GM06990 (cell line): ENCODE measurements around the gene TCF7.

Source experiments
- DNase-seq: peaks from one replicate; pipeline ENCODE4 v3.0.0-alpha.2; 2011; ENCODE audit not compliant: insufficient read length; ENCODE audit errors: extremely low read depth
- H3K27me3 ChIP-seq: replicated peaks from 2 replicates; pipeline ENCODE4 v1.6.0; 2011; ENCODE audit warnings: low read length; ENCODE audit not compliant: control insufficient read depth, insufficient read depth
- H3K36me3 ChIP-seq: 2 replicates; pipeline ENCODE4 v1.5.1; 2011; ENCODE audit warnings: low read length; ENCODE audit not compliant: control insufficient read depth, insufficient read depth
- H3K4me3 ChIP-seq: replicated peaks from 2 replicates; pipeline ENCODE4 v1.5.1; 2011; ENCODE audit warnings: low read depth, mild to moderate bottlenecking, control low read depth, low read length
- TF ChIP-seq, protein P1 (sequence below): IDR thresholded peaks from 2 replicates; pipeline ENCODE4 v1.5.1; 2011; ENCODE audit warnings: low read length, control low read depth, mild to moderate bottlenecking, inconsistent platforms; ENCODE audit not compliant: insufficient read depth, poor library complexity, severe bottlenecking

TCF7 gene

GRCh38 chr5:134113902-134114875 is at the start of gene TCF7:
TSS of gene TCF7 (plus strand) at chr5:134114681. CDS start at chr5:134114907, 226 bp downstream.
- peak within 1 kb of the TSS; percentile 69 for H3K4me3 ChIP-seq
- no peaks in the 10 kb centered on the region; the same call in none of the 2 replicates for H3K36me3 ChIP-seq
- TF ChIP-seq, protein P1, sequence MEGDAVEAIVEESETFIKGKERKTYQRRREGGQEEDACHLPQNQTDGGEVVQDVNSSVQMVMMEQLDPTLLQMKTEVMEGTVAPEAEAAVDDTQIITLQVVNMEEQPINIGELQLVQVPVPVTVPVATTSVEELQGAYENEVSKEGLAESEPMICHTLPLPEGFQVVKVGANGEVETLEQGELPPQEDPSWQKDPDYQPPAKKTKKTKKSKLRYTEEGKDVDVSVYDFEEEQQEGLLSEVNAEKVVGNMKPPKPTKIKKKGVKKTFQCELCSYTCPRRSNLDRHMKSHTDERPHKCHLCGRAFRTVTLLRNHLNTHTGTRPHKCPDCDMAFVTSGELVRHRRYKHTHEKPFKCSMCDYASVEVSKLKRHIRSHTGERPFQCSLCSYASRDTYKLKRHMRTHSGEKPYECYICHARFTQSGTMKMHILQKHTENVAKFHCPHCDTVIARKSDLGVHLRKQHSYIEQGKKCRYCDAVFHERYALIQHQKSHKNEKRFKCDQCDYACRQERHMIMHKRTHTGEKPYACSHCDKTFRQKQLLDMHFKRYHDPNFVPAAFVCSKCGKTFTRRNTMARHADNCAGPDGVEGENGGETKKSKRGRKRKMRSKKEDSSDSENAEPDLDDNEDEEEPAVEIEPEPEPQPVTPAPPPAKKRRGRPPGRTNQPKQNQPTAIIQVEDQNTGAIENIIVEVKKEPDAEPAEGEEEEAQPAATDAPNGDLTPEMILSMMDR: no peak
- no peaks in the 10 kb centered on the region for H3K27me3 ChIP-seq
- DNase-seq: peak; percentile 81

- no peaks in the 10 kb centered on the region for H3K27me3 ChIP-seq
- TF ChIP-seq, protein P1: no peak
- H3K36me3 ChIP-seq: no peaks in the 10 kb centered on the region
- no peak for DNase-seq
- no peak overlapping the region for H3K4me3 ChIP-seq
Measured at GRCh38 chr5:134069553-134069952, 44.9 kb upstream of the TCF7 start.

- Histone ChIP-seq H3K27me3 (no peaks in the 10 kb centered on the region), H3K4me3 (peak overlapping the region; percentile 38), H3K36me3 (no peaks in the 10 kb centered on the region)
- TF ChIP-seq, protein P1: peak; percentile 10
- DNase-seq: peak; percentile 71
Measured at GRCh38 chr5:134070725-134071613, 43.5 kb upstream of the TCF7 start.

GRCh38 chr5:134071614-134072207 is 42.8 kb upstream of the TCF7 start:
- Histone ChIP-seq H3K4me3 (peak overlapping the region; percentile 38; the same call in 1 of the 2 replicates), H3K36me3 (no peaks in the 10 kb centered on the region), H3K27me3 (no peaks in the 10 kb centered on the region)
- DNase-seq: no peak
- TF ChIP-seq, protein P1: no peak

GRCh38 chr5:134072471-134073210 is 41.8 kb upstream of the TCF7 start:
- no peak overlapping the region for H3K4me3 ChIP-seq
- no peak for DNase-seq
- H3K36me3 ChIP-seq: no peaks in the 10 kb centered on the region
- no peaks in the 10 kb centered on the region for H3K27me3 ChIP-seq
- TF ChIP-seq, protein P1: no peak
